Activated naive CD4-positive, alpha-beta T cell treated with anti-CD3 and anti-CD28 coated beads for 36 hours (primary cell): ENCODE data around the gene SH3D19. TPM values are rescaled to one million over a fixed set of nuclear protein-coding genes. Genes with fewer than 3 reads are reported as not detected.

Experiments
- CTCF ChIA-PET: fragments of 350-600 bp; sonication (Branson Sonifier 250); formaldehyde crosslinking; loops from one replicate; lab custom pipeline; 2021; ENCODE audit warnings: antibody characterized with exemption; lab: Charles Lee
- DNase-seq: peaks from one replicate; pipeline ENCODE4 v3.0.0-alpha.2; 2020
- H3K27ac Mint-ChIP-seq: one replicate; pipeline ENCODE4 v1.8.0; 2021; ENCODE audit warnings: mild to moderate bottlenecking, mixed read lengths
- H3K27me3 Mint-ChIP-seq: one replicate; pipeline ENCODE4 v1.8.0; 2021; ENCODE audit warnings: low read depth, mixed read lengths
- H3K36me3 Mint-ChIP-seq: one replicate; pipeline ENCODE4 v1.8.0; 2021; ENCODE audit warnings: low read depth, mixed read lengths
- H3K4me1 Mint-ChIP-seq: one replicate; pipeline ENCODE4 v1.8.0; 2021; ENCODE audit warnings: low read depth, mixed read lengths
- H3K4me3 Mint-ChIP-seq: one replicate; pipeline ENCODE4 v1.8.0; 2021; ENCODE audit warnings: mild to moderate bottlenecking, moderate library complexity, mixed read lengths
- H3K9me3 Mint-ChIP-seq: one replicate; pipeline ENCODE4 v1.8.0; 2021; ENCODE audit warnings: mixed read lengths
- intact Hi-C: fragments of 100-400 bp; cut with micrococcal nuclease; formaldehyde crosslinking; loops from one replicate; pipeline ENCODE4 v1.15.1; 2023
- total RNA-seq, 2 experiments: library from RNA; stranded (reverse); gene quantifications; one replicate each; pipeline ENCODE4 v1.2.3, GENCODE V29; 2021

The SH3D19 gene
- total RNA-seq, 2 experiments from 2014 or later, result not detected

GRCh38 chr4:151318307-151319006 is 6.9 kb downstream of the SH3D19 start:
- CTCF ChIA-PET, result no interaction called here
- no peaks in the 10 kb centered on the region for H3K36me3 Mint-ChIP-seq
- intact Hi-C loops, result no loop called here
- H3K4me3 Mint-ChIP-seq, result no peak overlapping the region
- H3K9me3 Mint-ChIP-seq, result no peaks in the 10 kb centered on the region
- H3K27me3 Mint-ChIP-seq, result peaks cover 26% of the 10 kb centered on the region
- H3K27ac Mint-ChIP-seq, result no peak overlapping the region
- H3K4me1 Mint-ChIP-seq, result no peaks in the 10 kb centered on the region
- DNase-seq, result no peak

GRCh38 chr4:151316645-151317044 is 8.8 kb downstream of the SH3D19 start:
- H3K9me3 Mint-ChIP-seq, result no peaks in the 10 kb centered on the region
- peaks cover 17% of the 10 kb centered on the region for H3K27me3 Mint-ChIP-seq
- no peaks in the 10 kb centered on the region for H3K36me3 Mint-ChIP-seq
- no peaks in the 10 kb centered on the region for H3K4me1 Mint-ChIP-seq
- intact Hi-C loops, result no loop called here
- H3K27ac Mint-ChIP-seq, result no peak overlapping the region
- DNase-seq, result no peak
- no peak overlapping the region for H3K4me3 Mint-ChIP-seq
- CTCF ChIA-PET, result no interaction called here

- Mint-ChIP-seq H3K4me3 (no peak overlapping the region), H3K27me3 (peaks cover 11% of the 10 kb centered on the region), H3K27ac (no peak overlapping the region), H3K36me3 (no peaks in the 10 kb centered on the region), H3K4me1 (no peaks in the 10 kb centered on the region), H3K9me3 (no peaks in the 10 kb centered on the region)
- intact Hi-C loops, result no loop called here
- no peak for DNase-seq
- CTCF ChIA-PET, result no interaction called here
Measured at GRCh38 chr4:151315212-151315886, 10.1 kb downstream of the SH3D19 start.

GRCh38 chr4:151314479-151314878 is 10.9 kb downstream of the SH3D19 start:
- no peak for DNase-seq
- intact Hi-C loops, result no loop called here
- CTCF ChIA-PET, result no interaction called here
- Mint-ChIP-seq H3K36me3 (no peaks in the 10 kb centered on the region), H3K9me3 (no peaks in the 10 kb centered on the region), H3K4me3 (no peak overlapping the region), H3K27me3 (peaks cover 9% of the 10 kb centered on the region), H3K27ac (no peak overlapping the region), H3K4me1 (no peaks in the 10 kb centered on the region)

- intact Hi-C loops, result no loop called here
- Mint-ChIP-seq H3K4me3 (no peak overlapping the region), H3K27ac (no peak overlapping the region), H3K9me3 (no peaks in the 10 kb centered on the region), H3K4me1 (no peaks in the 10 kb centered on the region), H3K27me3 (peaks cover 6% of the 10 kb centered on the region), H3K36me3 (no peaks in the 10 kb centered on the region)
- CTCF ChIA-PET, result no interaction called here
- DNase-seq, result no peak
Measured at GRCh38 chr4:151314010-151314355, 11.4 kb downstream of the SH3D19 start.

GRCh38 chr4:151313306-151314009 is 11.9 kb downstream of the SH3D19 start:
- no peak overlapping the region for H3K27ac Mint-ChIP-seq
- no peak for DNase-seq
- H3K4me3 Mint-ChIP-seq, result no peak overlapping the region
- no peaks in the 10 kb centered on the region for H3K9me3 Mint-ChIP-seq
- CTCF ChIA-PET, result no interaction called here
- H3K36me3 Mint-ChIP-seq, result no peaks in the 10 kb centered on the region
- H3K4me1 Mint-ChIP-seq, result no peaks in the 10 kb centered on the region
- intact Hi-C loops, result no loop called here
- H3K27me3 Mint-ChIP-seq, result peaks cover 4% of the 10 kb centered on the region

GRCh38 chr4:151310124-151310728 is 15.2 kb downstream of the SH3D19 start:
- intact Hi-C loops, result no loop called here
- no peaks in the 10 kb centered on the region for H3K27me3 Mint-ChIP-seq
- no peak overlapping the region for H3K27ac Mint-ChIP-seq
- no peaks in the 10 kb centered on the region for H3K4me1 Mint-ChIP-seq
- CTCF ChIA-PET, result interaction anchor here (0.8 kb wide), 1 partner anchor 34 kb away, joined by 4 read pairs; the partner anchor contains the start of gene PRSS48
- H3K9me3 Mint-ChIP-seq, result no peaks in the 10 kb centered on the region
- no peaks in the 10 kb centered on the region for H3K36me3 Mint-ChIP-seq
- no peak overlapping the region for H3K4me3 Mint-ChIP-seq
- no peak for DNase-seq

GRCh38 chr4:151304755-151305154 is 20.6 kb downstream of the SH3D19 start:
- Mint-ChIP-seq H3K4me3 (no peak overlapping the region), H3K9me3 (no peaks in the 10 kb centered on the region), H3K27ac (no peak overlapping the region), H3K4me1 (peaks cover 2% of the 10 kb centered on the region), H3K27me3 (no peaks in the 10 kb centered on the region), H3K36me3 (no peaks in the 10 kb centered on the region)
- intact Hi-C loops, result no loop called here
- no peak for DNase-seq
- CTCF ChIA-PET, result interaction anchor here (1.0 to 1.1 kb wide), 2 partner anchors 28 to 187 kb away, joined by 3 read pairs; partner anchors contain the start of gene PRSS48

GRCh38 chr4:151304226-151304625 is 21.2 kb downstream of the SH3D19 start:
- intact Hi-C loops, result no loop called here
- Mint-ChIP-seq H3K4me3 (no peak overlapping the region), H3K9me3 (no peaks in the 10 kb centered on the region), H3K27me3 (no peaks in the 10 kb centered on the region), H3K36me3 (no peaks in the 10 kb centered on the region), H3K4me1 (peaks cover 2% of the 10 kb centered on the region), H3K27ac (no peak overlapping the region)
- CTCF ChIA-PET, result no interaction called here
- no peak for DNase-seq

GRCh38 chr4:151302432-151302831 is 23.0 kb downstream of the SH3D19 start:
- H3K4me3 Mint-ChIP-seq, result no peak overlapping the region
- H3K4me1 Mint-ChIP-seq, result peaks cover 2% of the 10 kb centered on the region
- intact Hi-C loops, result no loop called here
- no peaks in the 10 kb centered on the region for H3K36me3 Mint-ChIP-seq
- no peaks in the 10 kb centered on the region for H3K9me3 Mint-ChIP-seq
- no peak for DNase-seq
- H3K27ac Mint-ChIP-seq, result no peak overlapping the region
- CTCF ChIA-PET, result no interaction called here
- H3K27me3 Mint-ChIP-seq, result no peaks in the 10 kb centered on the region

- H3K4me3 Mint-ChIP-seq, result no peak overlapping the region
- no peaks in the 10 kb centered on the region for H3K9me3 Mint-ChIP-seq
- H3K4me1 Mint-ChIP-seq, result no peaks in the 10 kb centered on the region
- no peaks in the 10 kb centered on the region for H3K27me3 Mint-ChIP-seq
- CTCF ChIA-PET, result no interaction called here
- H3K27ac Mint-ChIP-seq, result no peak overlapping the region
- intact Hi-C loops, result no loop called here
- DNase-seq, result no peak
- H3K36me3 Mint-ChIP-seq, result no peaks in the 10 kb centered on the region
Measured at GRCh38 chr4:151297170-151297569, 28.2 kb downstream of the SH3D19 start.

- no peaks in the 10 kb centered on the region for H3K4me1 Mint-ChIP-seq
- no peak for DNase-seq
- CTCF ChIA-PET, result no interaction called here
- no peak overlapping the region for H3K27ac Mint-ChIP-seq
- H3K36me3 Mint-ChIP-seq, result no peaks in the 10 kb centered on the region
- intact Hi-C loops, result no loop called here
- H3K27me3 Mint-ChIP-seq, result no peaks in the 10 kb centered on the region
- no peak overlapping the region for H3K4me3 Mint-ChIP-seq
- no peaks in the 10 kb centered on the region for H3K9me3 Mint-ChIP-seq
Measured at GRCh38 chr4:151296227-151296626, 29.2 kb downstream of the SH3D19 start.
